Measurements from ENCODE around the gene UBE2S. TPM values are rescaled to one million over a fixed set of nuclear protein-coding genes. Genes with fewer than 3 reads are reported as not detected.
"Not testable (repeated sequence)": the region's sequence is repeated elsewhere in the genome, so short reads cannot be mapped to it uniquely, and the experiment has no call there.

UBE2S gene
- total RNA-seq, 1 experiment from 2014 or later: 635 TPM

GRCh38 chr19:55402509-55402908 is 5.1 kb downstream of the UBE2S start:
- Histone ChIP-seq H3K27ac (ENCODE audit: low read length) (peak overlapping the region; percentile 8; the same call in 1 of the 2 replicates), H3K27me3 (ENCODE audit: control insufficient read depth, insufficient read depth, low read length) (no peaks in the 10 kb centered on the region), H3K4me1 (ENCODE audit: control insufficient read depth, insufficient read depth, low read length) (peaks cover 30% of the 10 kb centered on the region), H3K4me3 (ENCODE audit: low read depth in 2 of 2, low read length in 2 of 2) (no peak overlapping the region), H3K36me3 (ENCODE audit: control insufficient read depth, insufficient read depth, low read length) (peaks cover 32% of the 10 kb centered on the region), H3K9me3 (ENCODE audit: control insufficient read depth, insufficient read depth, low read depth, low read length) (no peaks in the 10 kb centered on the region)
- BruUV-seq (replicated peaks): no TSS peak
- in situ Hi-C loops (cut with HindIII; ENCODE audit: low pct_unique_long_range_greater_than_20kb, low sequenced_read_pairs) (no loop called here), intact Hi-C loops (cut with micrococcal nuclease; ENCODE audit: unreplicated experiment) (no loop called here)
- ChIA-PET CTCF (interaction anchor here (0.5 kb wide), 1 partner anchor 258 kb away, joined by 5 read pairs; no protein-coding TSS in a partner anchor), POLR2A (no interaction called here)
- ATAC-seq: no peak
- DNase-seq (ENCODE audit: low read depth, low spot score): no peak
- TF ChIP-seq CTCF (IDR thresholded peaks at IDR 0.05): no peak

- POLR2A ChIA-PET; in situ Hi-C loops (cut with HindIII; ENCODE audit: low pct_unique_long_range_greater_than_20kb, low sequenced_read_pairs): not testable (repeated sequence)
Measured at GRCh38 chr19:55401390-55401789, 6.2 kb downstream of the UBE2S start.

GRCh38 chr19:55400281-55401087 is 7.1 kb downstream of the UBE2S start:
- Histone ChIP-seq H3K4me3 (ENCODE audit: low read depth in 2 of 2, low read length in 2 of 2) (no peak overlapping the region), H3K27ac (ENCODE audit: low read length) (no peak overlapping the region; the same call in 1 of the 2 replicates), H3K27me3 (ENCODE audit: control insufficient read depth, insufficient read depth, low read length) (no peaks in the 10 kb centered on the region), H3K36me3 (ENCODE audit: control insufficient read depth, insufficient read depth, low read length) (peaks cover 21% of the 10 kb centered on the region), H3K9me3 (ENCODE audit: control insufficient read depth, insufficient read depth, low read depth, low read length) (no peaks in the 10 kb centered on the region), H3K4me1 (ENCODE audit: control insufficient read depth, insufficient read depth, low read length) (peaks cover 19% of the 10 kb centered on the region)
- CTCF ChIA-PET: no interaction called here
- POLR2A ChIA-PET: no interaction called here
- ATAC-seq (peak; percentile 20), DNase-seq (ENCODE audit: low read depth, low spot score) (no peak)
- BruUV-seq (replicated peaks): no TSS peak
- TF ChIP-seq POLR2AphosphoS5 (IDR thresholded peaks at IDR 0.05; ENCODE audit: low read depth, low read length): no peak
- TF ChIP-seq TCF7L2 (IDR thresholded peaks at IDR 0.05; ENCODE audit: low read depth, low read length): no peak
- no peak for TF ChIP-seq REST (IDR thresholded peaks at IDR 0.05; ENCODE audit: insufficient read depth in 1 of 2, low read depth in 2 of 2, low read length in 1 of 2)
- no peak for TF ChIP-seq SIN3A (IDR thresholded peaks at IDR 0.05; ENCODE audit: borderline replicate concordance, insufficient read depth, low read depth, low read length)
- TF ChIP-seq CTCF (IDR thresholded peaks at IDR 0.05): no peak
- in situ Hi-C loops (cut with HindIII; ENCODE audit: low pct_unique_long_range_greater_than_20kb, low sequenced_read_pairs) (no loop called here), intact Hi-C loops (cut with micrococcal nuclease; ENCODE audit: unreplicated experiment) (no loop called here)

More at GRCh38 chr19:55401390-55401789, 6.2 kb downstream of the UBE2S start:
- DNase-seq (ENCODE audit: low read depth, low spot score); ATAC-seq; H3K9me3 ChIP-seq (ENCODE audit: control insufficient read depth, insufficient read depth, low read depth, low read length); BruUV-seq (replicated peaks); H3K27me3 ChIP-seq (ENCODE audit: control insufficient read depth, insufficient read depth, low read length); H3K4me3 ChIP-seq (ENCODE audit: low read depth in 2 of 2, low read length in 2 of 2); CTCF ChIA-PET; intact Hi-C loops (cut with micrococcal nuclease; ENCODE audit: unreplicated experiment); H3K27ac ChIP-seq (ENCODE audit: low read length): not testable (repeated sequence)
- Histone ChIP-seq H3K36me3 (ENCODE audit: control insufficient read depth, insufficient read depth, low read length) (peaks cover 25% of the 10 kb centered on the region), H3K4me1 (ENCODE audit: control insufficient read depth, insufficient read depth, low read length) (peaks cover 28% of the 10 kb centered on the region)
